Stomach (tissue), 4 donors: ENCODE data around the gene ZNHIT3.

Experiments
- CTCF ChIP-seq, 7 experiments: fragments of 450-650 bp in 4 of 7; fragments of 200-600 bp in 3 of 7; sonication (generic) in 3 of 7; IDR thresholded peaks; one replicate each; pipeline ENCODE4 v1.5.1; 2016 to 2019; ENCODE audit warnings: antibody characterized with exemption in 7 of 7, control low read depth in 2 of 7, mild to moderate bottlenecking in 1 of 7
- POLR2A ChIP-seq, 4 donors: fragments of 450-650 bp; IDR thresholded peaks; one replicate each; pipeline ENCODE4 v1.6.1; 2016; ENCODE audit warnings: antibody characterized with exemption in 4 of 4, control low read depth in 2 of 4, mild to moderate bottlenecking in 1 of 4, moderate library complexity in 1 of 4
- POLR2AphosphoS5 ChIP-seq, 3 donors: sonication (generic); formaldehyde crosslinking; IDR thresholded peaks; one replicate each; pipeline ENCODE4 v1.6.1; 2016; ENCODE audit warnings: antibody characterized with exemption in 3 of 3

- TF ChIP-seq CTCF (IDR thresholded peaks at IDR 0.05) (no peak), POLR2A (IDR thresholded peaks at IDR 0.05) (no peak), POLR2AphosphoS5 (IDR thresholded peaks at IDR 0.05) (no peak)
Measured at GRCh38 chr17:36506831-36507230, 20.4 kb downstream of the ZNHIT3 start.
